ENCODE data around the gene FHIT.

Gene FHIT

DNA sequence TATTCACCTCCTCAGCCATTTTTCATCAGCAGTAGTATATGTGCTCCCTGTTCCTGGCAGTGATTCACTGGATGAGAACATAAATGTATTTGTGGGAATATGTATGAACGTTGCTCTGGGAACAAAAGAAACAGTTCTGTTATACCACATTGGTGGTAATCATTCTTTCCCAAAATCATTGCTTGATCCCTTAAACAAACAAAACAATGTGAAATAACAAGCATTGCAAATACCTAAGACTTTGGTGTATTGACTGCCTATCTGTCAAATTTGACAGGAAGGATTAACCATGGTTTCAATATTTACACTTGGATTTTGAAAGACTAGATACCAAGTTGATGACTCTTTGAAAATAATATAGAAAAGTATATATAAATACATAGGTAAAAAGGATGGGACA, 284.1 kb downstream of the FHIT start:
- Histone ChIP-seq H2BK15ac (replicated peaks; ENCODE audit: low read depth) (no peak overlapping the region), H3K4ac (ENCODE audit: low read depth, low read length) (no peak overlapping the region), H3K9ac (ENCODE audit: low read length) (no peak overlapping the region), H3K4me3 (ENCODE audit: low read length) (no peak overlapping the region), H3K56ac (ENCODE audit: low read length) (no peak overlapping the region), H2BK5ac (ENCODE audit: low read length) (no peak overlapping the region), H4K5ac (ENCODE audit: low read length) (no peak overlapping the region), H3K79me1 (ENCODE audit: low read length) (no peaks in the 10 kb centered on the region), H3K4me2 (ENCODE audit: low read length) (no peak overlapping the region), H3K36me3 (ENCODE audit: control insufficient read depth, insufficient read depth, low read length) (no peaks in the 10 kb centered on the region), H4K8ac (ENCODE audit: low read depth, low read length) (no peak overlapping the region), H3K27me3 (ENCODE audit: insufficient read depth, low read length, poor library complexity) (no peaks in the 10 kb centered on the region), H2BK120ac (ENCODE audit: low read depth, low read length) (no peak overlapping the region), H3K18ac (ENCODE audit: low read length) (no peak overlapping the region), H3K79me2 (ENCODE audit: control insufficient read depth, insufficient read depth, low read length) (no peaks in the 10 kb centered on the region), H3K27ac (ENCODE audit: low read depth, low read length) (no peak overlapping the region), H2AK5ac (ENCODE audit: low read length) (no peak overlapping the region), H3K4me1 (ENCODE audit: control insufficient read depth, low read depth, low read length) (no peaks in the 10 kb centered on the region), H3K23ac (ENCODE audit: low read length) (no peak overlapping the region)
- no peak for DNase-seq
- no CpG with 5 or more reads among the region's 1 CpG for WGBS (ENCODE audit: extremely low coverage, insufficient coverage, low lambda C conversion rate)

DNA sequence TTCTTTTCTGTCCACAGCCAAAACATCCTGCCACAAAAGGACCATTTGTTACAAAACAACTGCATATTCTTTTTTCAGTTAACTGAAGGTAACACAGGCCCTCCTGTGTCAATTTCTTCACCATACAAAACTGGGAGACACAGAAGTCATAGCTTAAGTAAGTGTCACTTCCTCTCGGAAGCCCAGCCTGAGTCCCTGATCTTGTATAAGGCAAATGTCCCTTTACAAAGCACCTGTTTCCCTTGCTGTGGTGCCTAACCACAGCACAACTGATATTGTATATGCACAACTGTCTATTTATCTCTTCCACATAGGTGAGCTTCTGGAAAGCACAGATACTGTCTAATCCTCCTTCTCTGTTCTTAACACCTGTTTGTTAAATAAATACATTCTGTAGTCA, 293.7 kb downstream of the FHIT start:
- H2BK5ac ChIP-seq (ENCODE audit: low read length) = no peak overlapping the region
- H4K8ac ChIP-seq (ENCODE audit: low read depth, low read length) = no peak overlapping the region
- H3K23ac ChIP-seq (ENCODE audit: low read length) = no peak overlapping the region
- H3K18ac ChIP-seq (ENCODE audit: low read length) = no peak overlapping the region
- H2AK5ac ChIP-seq (ENCODE audit: low read length) = no peak overlapping the region
- H3K9ac ChIP-seq (ENCODE audit: low read length) = no peak overlapping the region
- H3K27ac ChIP-seq (ENCODE audit: low read depth, low read length) = no peak overlapping the region
- H3K4me2 ChIP-seq (ENCODE audit: low read length) = no peak overlapping the region
- no peak overlapping the region for H4K5ac ChIP-seq (ENCODE audit: low read length)
- H3K56ac ChIP-seq (ENCODE audit: low read length) = no peak overlapping the region
- WGBS (ENCODE audit: extremely low coverage, insufficient coverage, low lambda C conversion rate) = no CpG with 5 or more reads among the region's 1 CpG
- no peaks in the 10 kb centered on the region for H3K27me3 ChIP-seq (ENCODE audit: insufficient read depth, low read length, poor library complexity)
- no peak overlapping the region for H2BK15ac ChIP-seq (replicated peaks; ENCODE audit: low read depth)
- H3K4me1 ChIP-seq (ENCODE audit: control insufficient read depth, low read depth, low read length) = no peaks in the 10 kb centered on the region
- no peaks in the 10 kb centered on the region for H3K79me1 ChIP-seq (ENCODE audit: low read length)
- no peak overlapping the region for H3K4me3 ChIP-seq (ENCODE audit: low read length)
- no peaks in the 10 kb centered on the region for H3K79me2 ChIP-seq (ENCODE audit: control insufficient read depth, insufficient read depth, low read length)
- H2BK120ac ChIP-seq (ENCODE audit: low read depth, low read length) = no peak overlapping the region
- DNase-seq = no peak
- no peaks in the 10 kb centered on the region for H3K36me3 ChIP-seq (ENCODE audit: control insufficient read depth, insufficient read depth, low read length)
- H3K4ac ChIP-seq (ENCODE audit: low read depth, low read length) = no peak overlapping the region

DNA sequence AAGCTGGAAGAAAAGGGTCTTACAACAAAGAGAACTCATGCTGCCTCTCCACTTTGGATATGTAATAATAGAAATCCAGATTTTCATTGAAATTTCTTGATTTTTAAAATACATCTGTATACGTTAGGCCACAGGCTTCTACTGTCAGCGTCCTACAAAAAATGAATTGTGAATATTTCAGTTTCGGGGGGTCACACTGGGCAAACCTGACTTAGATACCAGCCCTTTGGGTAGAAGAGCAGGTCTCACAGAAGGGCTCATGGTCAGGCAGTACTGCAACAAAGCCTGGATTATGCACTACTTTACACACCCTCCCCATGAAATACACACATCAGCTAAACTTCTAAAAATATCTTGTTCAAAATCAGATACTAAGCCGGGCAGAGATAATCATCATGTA, 294.5 kb downstream of the FHIT start:
- Histone ChIP-seq H3K4ac (ENCODE audit: low read depth, low read length) (no peak overlapping the region), H3K4me1 (ENCODE audit: control insufficient read depth, low read depth, low read length) (no peaks in the 10 kb centered on the region), H3K56ac (ENCODE audit: low read length) (no peak overlapping the region), H3K18ac (ENCODE audit: low read length) (no peak overlapping the region), H4K5ac (ENCODE audit: low read length) (no peak overlapping the region), H3K36me3 (ENCODE audit: control insufficient read depth, insufficient read depth, low read length) (no peaks in the 10 kb centered on the region), H3K4me2 (ENCODE audit: low read length) (no peak overlapping the region), H2AK5ac (ENCODE audit: low read length) (no peak overlapping the region), H4K8ac (ENCODE audit: low read depth, low read length) (no peak overlapping the region), H3K23ac (ENCODE audit: low read length) (no peak overlapping the region), H2BK5ac (ENCODE audit: low read length) (no peak overlapping the region), H3K79me2 (ENCODE audit: control insufficient read depth, insufficient read depth, low read length) (no peaks in the 10 kb centered on the region), H3K4me3 (ENCODE audit: low read length) (no peak overlapping the region), H3K27me3 (ENCODE audit: insufficient read depth, low read length, poor library complexity) (no peaks in the 10 kb centered on the region), H2BK120ac (ENCODE audit: low read depth, low read length) (no peak overlapping the region), H3K27ac (ENCODE audit: low read depth, low read length) (no peak overlapping the region), H3K79me1 (ENCODE audit: low read length) (no peaks in the 10 kb centered on the region), H2BK15ac (replicated peaks; ENCODE audit: low read depth) (no peak overlapping the region), H3K9ac (ENCODE audit: low read length) (no peak overlapping the region)
- WGBS (ENCODE audit: extremely low coverage, insufficient coverage, low lambda C conversion rate) = no CpG with 5 or more reads among the region's 4 CpGs
- DNase-seq = no peak

DNA sequence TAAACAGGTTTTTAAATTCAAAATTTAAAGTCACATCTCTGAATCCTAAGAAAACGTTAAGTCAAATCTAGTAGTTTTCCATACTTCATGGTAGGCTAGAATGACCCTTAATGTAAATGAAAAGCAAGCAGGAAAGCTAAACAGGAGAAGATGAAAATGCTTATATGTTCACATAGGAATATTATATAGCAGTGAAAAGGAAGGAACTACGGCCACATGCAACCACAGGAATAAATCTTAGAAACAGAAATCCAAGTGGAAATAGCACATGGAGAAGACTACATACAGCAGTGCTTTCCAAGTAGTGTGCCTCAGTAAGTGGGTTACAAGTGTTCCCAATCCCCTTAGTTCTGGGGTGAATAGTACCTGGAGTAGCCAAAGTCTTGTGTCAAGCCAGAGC, 296.2 kb downstream of the FHIT start:
- H3K79me1 ChIP-seq (ENCODE audit: low read length) = no peaks in the 10 kb centered on the region
- no peak overlapping the region for H2BK15ac ChIP-seq (replicated peaks; ENCODE audit: low read depth)
- no peaks in the 10 kb centered on the region for H3K79me2 ChIP-seq (ENCODE audit: control insufficient read depth, insufficient read depth, low read length)
- H3K18ac ChIP-seq (ENCODE audit: low read length) = no peak overlapping the region
- H3K9ac ChIP-seq (ENCODE audit: low read length) = no peak overlapping the region
- no peak overlapping the region for H3K4me2 ChIP-seq (ENCODE audit: low read length)
- no peak overlapping the region for H3K27ac ChIP-seq (ENCODE audit: low read depth, low read length)
- no peak for DNase-seq
- H3K27me3 ChIP-seq (ENCODE audit: insufficient read depth, low read length, poor library complexity) = no peaks in the 10 kb centered on the region
- H3K56ac ChIP-seq (ENCODE audit: low read length) = no peak overlapping the region
- H4K5ac ChIP-seq (ENCODE audit: low read length) = no peak overlapping the region
- no peaks in the 10 kb centered on the region for H3K36me3 ChIP-seq (ENCODE audit: control insufficient read depth, insufficient read depth, low read length)
- H3K4me3 ChIP-seq (ENCODE audit: low read length) = no peak overlapping the region
- no peak overlapping the region for H4K8ac ChIP-seq (ENCODE audit: low read depth, low read length)
- no peak overlapping the region for H3K4ac ChIP-seq (ENCODE audit: low read depth, low read length)
- H2BK5ac ChIP-seq (ENCODE audit: low read length) = no peak overlapping the region
- H3K23ac ChIP-seq (ENCODE audit: low read length) = no peak overlapping the region
- H2AK5ac ChIP-seq (ENCODE audit: low read length) = no peak overlapping the region
- H3K4me1 ChIP-seq (ENCODE audit: control insufficient read depth, low read depth, low read length) = no peaks in the 10 kb centered on the region
- WGBS (ENCODE audit: extremely low coverage, insufficient coverage, low lambda C conversion rate) = no CpG with 5 or more reads among the region's 2 CpGs
- no peak overlapping the region for H2BK120ac ChIP-seq (ENCODE audit: low read depth, low read length)

DNA sequence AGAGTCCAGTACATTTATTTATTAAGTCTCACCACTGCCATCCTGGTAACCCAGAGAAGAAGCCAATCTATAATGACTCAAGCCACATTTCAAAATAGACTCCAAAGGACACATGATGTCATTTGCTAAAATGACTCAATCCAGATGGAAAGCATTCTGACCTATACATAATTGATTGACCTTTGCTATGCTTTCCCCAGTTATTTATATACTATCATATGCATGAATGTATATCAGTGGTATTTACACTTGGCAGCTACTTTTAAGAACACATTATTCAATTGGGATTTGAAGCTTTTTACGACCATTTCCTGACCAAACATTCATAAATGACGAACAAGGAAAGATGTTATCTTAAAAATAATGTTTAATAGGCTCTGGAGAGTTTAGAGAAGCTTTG, 297.2 kb downstream of the FHIT start:
- no peak overlapping the region for H4K5ac ChIP-seq (ENCODE audit: low read length)
- no peak overlapping the region for H2BK5ac ChIP-seq (ENCODE audit: low read length)
- H3K4ac ChIP-seq (ENCODE audit: low read depth, low read length) = no peak overlapping the region

DNA sequence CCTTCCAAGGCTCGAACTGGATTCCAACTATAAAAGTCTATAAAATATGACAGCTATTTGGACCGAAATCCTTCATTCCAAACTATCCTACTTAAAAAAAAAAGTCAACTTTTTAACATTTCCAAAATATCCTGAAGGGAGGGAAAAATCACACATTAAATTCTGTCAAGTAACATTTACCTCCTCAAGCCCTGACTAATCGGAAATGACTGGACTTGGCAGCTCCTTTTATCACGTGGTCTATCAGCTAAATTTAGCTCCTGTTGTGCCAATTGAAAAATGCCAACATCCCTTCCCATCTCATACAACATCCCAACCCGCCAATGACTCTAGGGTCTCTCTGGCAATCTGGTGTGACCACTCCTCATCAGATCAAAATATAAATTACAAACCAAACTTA, 297.9 kb downstream of the FHIT start:
- Histone ChIP-seq H3K27ac (ENCODE audit: low read depth, low read length) (no peak overlapping the region), H2BK120ac (ENCODE audit: low read depth, low read length) (no peak overlapping the region), H3K4me2 (ENCODE audit: low read length) (no peak overlapping the region), H2BK5ac (ENCODE audit: low read length) (no peak overlapping the region), H3K36me3 (ENCODE audit: control insufficient read depth, insufficient read depth, low read length) (no peaks in the 10 kb centered on the region), H3K27me3 (ENCODE audit: insufficient read depth, low read length, poor library complexity) (no peaks in the 10 kb centered on the region), H4K8ac (ENCODE audit: low read depth, low read length) (no peak overlapping the region), H3K9ac (ENCODE audit: low read length) (no peak overlapping the region), H3K56ac (ENCODE audit: low read length) (no peak overlapping the region), H2AK5ac (ENCODE audit: low read length) (no peak overlapping the region), H3K23ac (ENCODE audit: low read length) (no peak overlapping the region), H3K4me3 (ENCODE audit: low read length) (no peak overlapping the region), H3K4me1 (ENCODE audit: control insufficient read depth, low read depth, low read length) (no peaks in the 10 kb centered on the region), H3K79me2 (ENCODE audit: control insufficient read depth, insufficient read depth, low read length) (no peaks in the 10 kb centered on the region), H4K5ac (ENCODE audit: low read length) (no peak overlapping the region), H3K18ac (ENCODE audit: low read length) (no peak overlapping the region), H3K79me1 (ENCODE audit: low read length) (no peaks in the 10 kb centered on the region), H3K4ac (ENCODE audit: low read depth, low read length) (no peak overlapping the region), H2BK15ac (replicated peaks; ENCODE audit: low read depth) (no peak overlapping the region)
- no CpG with 5 or more reads among the region's 5 CpGs for WGBS (ENCODE audit: extremely low coverage, insufficient coverage, low lambda C conversion rate)
- no peak for DNase-seq

More for the DNA sequence above, 297.2 kb downstream of the FHIT start:
- Histone ChIP-seq H3K23ac (ENCODE audit: low read length) (no peak overlapping the region), H3K4me1 (ENCODE audit: control insufficient read depth, low read depth, low read length) (no peaks in the 10 kb centered on the region), H3K56ac (ENCODE audit: low read length) (no peak overlapping the region), H2BK15ac (replicated peaks; ENCODE audit: low read depth) (no peak overlapping the region), H3K27ac (ENCODE audit: low read depth, low read length) (no peak overlapping the region), H3K4me2 (ENCODE audit: low read length) (no peak overlapping the region), H2AK5ac (ENCODE audit: low read length) (no peak overlapping the region), H3K27me3 (ENCODE audit: insufficient read depth, low read length, poor library complexity) (no peaks in the 10 kb centered on the region), H3K9ac (ENCODE audit: low read length) (no peak overlapping the region), H3K4me3 (ENCODE audit: low read length) (no peak overlapping the region), H3K36me3 (ENCODE audit: control insufficient read depth, insufficient read depth, low read length) (no peaks in the 10 kb centered on the region), H3K79me1 (ENCODE audit: low read length) (no peaks in the 10 kb centered on the region), H3K18ac (ENCODE audit: low read length) (no peak overlapping the region), H4K8ac (ENCODE audit: low read depth, low read length) (no peak overlapping the region), H2BK120ac (ENCODE audit: low read depth, low read length) (no peak overlapping the region), H3K79me2 (ENCODE audit: control insufficient read depth, insufficient read depth, low read length) (no peaks in the 10 kb centered on the region)
- WGBS (ENCODE audit: extremely low coverage, insufficient coverage, low lambda C conversion rate) = no CpG with 5 or more reads among the region's 2 CpGs
- DNase-seq = no peak
